CD4-positive, alpha-beta T cell (primary cell): ENCODE data around the gene PIK3C2B. TPM values are rescaled to one million over a fixed set of nuclear protein-coding genes. Genes with fewer than 3 reads are reported as not detected.

ENCODE experiments used
- ATAC-seq: fragments of 200-7000 bp; cut with Tn5 transposase; one replicate; pipeline ENCODE4 v1.10.0; 2022; ENCODE audit warnings: mild to moderate bottlenecking; ENCODE audit not compliant: poor library complexity
- CTCF ChIA-PET: fragments of 350-600 bp; sonication (Branson Sonifier 250); formaldehyde crosslinking; loops from one replicate; lab custom pipeline; 2021; ENCODE audit warnings: antibody characterized with exemption, inconsistent platforms; lab: Charles Lee
- POLR2A ChIA-PET: fragments of 350-600 bp; sonication (Branson Sonifier 250); formaldehyde crosslinking; loops from one replicate; lab custom pipeline; 2021; ENCODE audit warnings: antibody characterized with exemption, inconsistent platforms; lab: Charles Lee
- DNase-seq, 14 experiments: peaks; one replicate each; pipeline ENCODE4 v3.0.0-alpha.2; 2013 to 2020; ENCODE audit warnings: mixed read lengths in 2 of 14
- H3K27ac ChIP-seq, 2 donors: one replicate each; pipeline versions ENCODE4 v1.5.1 to v1.7.0; 2013; ENCODE audit warnings: low read length in 2 of 2, low read depth in 1 of 2, mild to moderate bottlenecking in 1 of 2
- H3K27me3 ChIP-seq, 2 experiments: 1 replicate in 1 of 2; 2 replicates in 1 of 2; pipeline versions ENCODE4 v1.6.1 to v1.7.0; 2013; ENCODE audit warnings: low read length in 2 of 2, control low read depth in 1 of 2, mild to moderate bottlenecking in 1 of 2, moderate library complexity in 1 of 2; ENCODE audit not compliant: insufficient read depth in 2 of 2, control insufficient read depth in 1 of 2
- H3K36me3 ChIP-seq: one replicate; pipeline ENCODE4 v1.6.1; 2013; ENCODE audit warnings: low read length, control low read depth; ENCODE audit not compliant: insufficient read depth
- H3K4me1 ChIP-seq: one replicate; pipeline ENCODE4 v1.6.1; 2013; ENCODE audit warnings: low read length, control low read depth; ENCODE audit not compliant: insufficient read depth
- H3K4me3 ChIP-seq: one replicate; pipeline ENCODE4 v1.5.1; 2013; ENCODE audit warnings: mild to moderate bottlenecking, low read length, moderate library complexity
- H3K9me3 ChIP-seq, 2 experiments: 1 replicate in 1 of 2; 2 replicates in 1 of 2; pipeline versions ENCODE4 v1.6.1 to v1.7.0; 2013; ENCODE audit warnings: low read length in 2 of 2, mild to moderate bottlenecking in 2 of 2, control low read depth in 1 of 2, moderate library complexity in 1 of 2; ENCODE audit not compliant: control insufficient read depth in 1 of 2, insufficient read depth in 1 of 2
- H3K27ac Mint-ChIP-seq: one replicate; pipeline ENCODE4 v1.8.0; 2020; ENCODE audit warnings: mixed read lengths
- H3K27me3 Mint-ChIP-seq: one replicate; pipeline ENCODE4 v1.8.0; 2021; ENCODE audit warnings: mixed read lengths
- H3K36me3 Mint-ChIP-seq: one replicate; pipeline ENCODE4 v1.8.0; 2021; ENCODE audit warnings: low read depth, mixed read lengths
- H3K4me1 Mint-ChIP-seq: one replicate; pipeline ENCODE4 v1.8.0; 2021; ENCODE audit warnings: low read depth, mixed read lengths
- H3K4me3 Mint-ChIP-seq: one replicate; pipeline ENCODE4 v1.8.0; 2020; ENCODE audit warnings: mild to moderate bottlenecking, mixed read lengths
- H3K9me3 Mint-ChIP-seq: one replicate; pipeline ENCODE4 v1.8.0; 2020; ENCODE audit warnings: mixed read lengths
- intact Hi-C, 2 experiments: fragments of 100-400 bp; cut with DNase I in 1 of 2; cut with micrococcal nuclease in 1 of 2; formaldehyde crosslinking; loops; one replicate each; pipeline versions ENCODE4 v1.15.1 to v1.9.0; 2023 to 2025; cut with DNase I, micrococcal nuclease
- total RNA-seq, 174 experiments: library from RNA in 2 of 174; stranded (reverse) in 2 of 174; gene quantifications; one replicate each; pipeline ENCODE4 v1.2.3 and lab custom pipeline; 2021 to 2026
- TF ChIP-seq, protein P1 (sequence below): fragments of 200-600 bp; IDR thresholded peaks from one replicate; pipeline ENCODE4 v1.8.0; 2022; ENCODE audit warnings: antibody characterized with exemption, mild to moderate bottlenecking

PIK3C2B gene
- total RNA-seq, 2 experiments from 2014 or later, result 25.5 to 27.1 TPM

DNA sequence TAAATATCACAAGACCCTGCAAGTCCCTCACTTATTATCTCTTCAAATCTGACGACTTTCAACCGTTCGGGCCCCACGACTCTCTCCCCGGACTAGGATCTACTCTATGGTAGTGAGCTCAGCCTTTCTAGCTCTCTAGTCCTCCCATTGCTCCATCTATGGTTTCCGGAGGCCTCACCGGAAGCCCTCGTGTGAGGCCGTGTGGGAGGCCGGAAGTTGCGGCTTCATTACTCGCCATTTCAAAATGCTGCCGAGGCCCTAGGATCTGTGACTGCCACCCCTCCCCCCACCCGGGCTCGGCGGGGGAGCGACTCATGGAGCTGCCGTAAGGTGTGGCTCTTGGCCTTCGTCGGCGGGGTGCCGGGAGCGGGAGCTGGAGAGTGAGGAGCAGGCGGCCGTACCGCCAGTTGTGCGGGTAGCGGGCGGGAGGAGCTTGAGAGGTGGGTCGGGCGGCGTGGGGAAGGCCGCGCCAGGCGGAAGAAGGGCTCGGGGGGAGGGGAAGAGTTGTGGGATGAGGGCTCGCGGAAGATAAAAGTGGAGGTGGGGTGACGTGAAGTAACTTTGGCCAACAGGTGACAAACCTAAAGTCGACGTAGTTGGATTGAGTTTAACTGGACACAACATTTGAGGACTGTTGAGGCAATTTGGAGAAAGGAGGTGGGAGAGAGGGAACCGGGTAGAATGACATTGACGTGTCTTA is 21.7 kb upstream of the PIK3C2B start, which contains the start of gene MDM4:
Gene MDM4, plus strand, starts transcription at position 227 of the 700 bp plus-strand sequence. CDS start 9,113 bp downstream, outside the sequence.
- TF ChIP-seq, protein P1, sequence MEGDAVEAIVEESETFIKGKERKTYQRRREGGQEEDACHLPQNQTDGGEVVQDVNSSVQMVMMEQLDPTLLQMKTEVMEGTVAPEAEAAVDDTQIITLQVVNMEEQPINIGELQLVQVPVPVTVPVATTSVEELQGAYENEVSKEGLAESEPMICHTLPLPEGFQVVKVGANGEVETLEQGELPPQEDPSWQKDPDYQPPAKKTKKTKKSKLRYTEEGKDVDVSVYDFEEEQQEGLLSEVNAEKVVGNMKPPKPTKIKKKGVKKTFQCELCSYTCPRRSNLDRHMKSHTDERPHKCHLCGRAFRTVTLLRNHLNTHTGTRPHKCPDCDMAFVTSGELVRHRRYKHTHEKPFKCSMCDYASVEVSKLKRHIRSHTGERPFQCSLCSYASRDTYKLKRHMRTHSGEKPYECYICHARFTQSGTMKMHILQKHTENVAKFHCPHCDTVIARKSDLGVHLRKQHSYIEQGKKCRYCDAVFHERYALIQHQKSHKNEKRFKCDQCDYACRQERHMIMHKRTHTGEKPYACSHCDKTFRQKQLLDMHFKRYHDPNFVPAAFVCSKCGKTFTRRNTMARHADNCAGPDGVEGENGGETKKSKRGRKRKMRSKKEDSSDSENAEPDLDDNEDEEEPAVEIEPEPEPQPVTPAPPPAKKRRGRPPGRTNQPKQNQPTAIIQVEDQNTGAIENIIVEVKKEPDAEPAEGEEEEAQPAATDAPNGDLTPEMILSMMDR, result no peak

DNA sequence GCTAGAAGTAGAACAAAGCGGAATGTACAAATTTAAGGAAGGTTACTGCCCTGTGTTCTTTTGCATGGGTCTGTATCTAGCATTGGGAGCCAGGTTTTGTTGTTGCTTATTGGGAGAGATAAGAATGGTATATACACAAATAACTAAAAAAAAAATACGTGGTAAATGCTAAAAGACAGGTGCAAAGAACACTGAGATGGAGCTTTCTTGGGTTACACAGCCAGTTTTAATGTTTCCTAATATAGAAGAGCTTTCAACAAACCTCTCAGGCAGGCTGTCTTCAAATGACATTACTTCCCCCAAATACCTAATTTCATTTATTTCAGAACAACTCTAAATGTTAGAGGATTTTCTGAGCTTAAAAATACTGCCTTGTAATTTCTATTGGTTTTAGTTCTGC is 20.2 kb upstream of the PIK3C2B start:
- TF ChIP-seq, protein P1, result no peak
- Histone ChIP-seq H3K36me3 (peaks cover 6% of the 10 kb centered on the region), H3K4me3 (no peak overlapping the region), H3K4me1 (peaks cover 78% of the 10 kb centered on the region), H3K27me3 (no peaks in the 10 kb centered on the region), H3K27ac (peak overlapping the region in 1 of 2 donors; percentile 51), H3K9me3 (no peaks in the 10 kb centered on the region)
- H3K36me3 Mint-ChIP-seq, result peaks cover 17% of the 10 kb centered on the region
- H3K4me3 Mint-ChIP-seq, result peak overlapping the region; percentile 26
- intact Hi-C loops, result no loop called here
- ATAC-seq (no peak), DNase-seq (no peak)
- POLR2A ChIA-PET, result interaction anchor here (0.6 to 5.9 kb wide), 7 partner anchors 8 to 68 kb away, joined by 3 to 262 read pairs (median 15); partner anchors contain the start of gene PIK3C2B
- H3K27ac Mint-ChIP-seq, result no peak overlapping the region
- CTCF ChIA-PET, result interaction anchor here (1.0 to 1.8 kb wide), 6 partner anchors 9 to 116 kb away, joined by 3 to 6 read pairs (median 4); no protein-coding TSS in a partner anchor
- H3K4me1 Mint-ChIP-seq, result peaks cover 52% of the 10 kb centered on the region
- no peaks in the 10 kb centered on the region for H3K9me3 Mint-ChIP-seq
- no peaks in the 10 kb centered on the region for H3K27me3 Mint-ChIP-seq

More for the DNA sequence above, 21.7 kb upstream of the PIK3C2B start, which contains the start of gene MDM4:
- ChIA-PET CTCF (interaction anchor here (0.6 to 2.5 kb wide), 8 partner anchors 10 to 85 kb away, joined by 3 to 8 read pairs (median 3); no protein-coding TSS in a partner anchor), POLR2A (interaction anchor here (0.6 to 5.9 kb wide), 24 partner anchors 10 to 1227 kb away, joined by 3 to 262 read pairs (median 4); partner anchors contain the start of gene PIK3C2B)
- intact Hi-C loops, result loop anchor here (1.0 kb wide), 2 partner anchors 9 to 10 kb away; no protein-coding TSS in a partner anchor
- Histone ChIP-seq H3K27me3 (no peaks in the 10 kb centered on the region), H3K27ac (peak within 1 kb of the TSS; percentile 98 to 99), H3K4me1 (peaks cover 88% of the 10 kb centered on the region), H3K9me3 (no peaks in the 10 kb centered on the region), H3K4me3 (peak within 1 kb of the TSS; percentile 91), H3K36me3 (peaks cover 6% of the 10 kb centered on the region)
- Mint-ChIP-seq H3K9me3 (no peaks in the 10 kb centered on the region), H3K4me3 (no peak within 1 kb of the TSS), H3K27me3 (no peaks in the 10 kb centered on the region), H3K4me1 (peaks cover 58% of the 10 kb centered on the region), H3K36me3 (peaks cover 23% of the 10 kb centered on the region), H3K27ac (no peak within 1 kb of the TSS)
- DNase-seq, result peak; percentile 83 to 98 (median 89)
- peak; percentile 72 for ATAC-seq

DNA sequence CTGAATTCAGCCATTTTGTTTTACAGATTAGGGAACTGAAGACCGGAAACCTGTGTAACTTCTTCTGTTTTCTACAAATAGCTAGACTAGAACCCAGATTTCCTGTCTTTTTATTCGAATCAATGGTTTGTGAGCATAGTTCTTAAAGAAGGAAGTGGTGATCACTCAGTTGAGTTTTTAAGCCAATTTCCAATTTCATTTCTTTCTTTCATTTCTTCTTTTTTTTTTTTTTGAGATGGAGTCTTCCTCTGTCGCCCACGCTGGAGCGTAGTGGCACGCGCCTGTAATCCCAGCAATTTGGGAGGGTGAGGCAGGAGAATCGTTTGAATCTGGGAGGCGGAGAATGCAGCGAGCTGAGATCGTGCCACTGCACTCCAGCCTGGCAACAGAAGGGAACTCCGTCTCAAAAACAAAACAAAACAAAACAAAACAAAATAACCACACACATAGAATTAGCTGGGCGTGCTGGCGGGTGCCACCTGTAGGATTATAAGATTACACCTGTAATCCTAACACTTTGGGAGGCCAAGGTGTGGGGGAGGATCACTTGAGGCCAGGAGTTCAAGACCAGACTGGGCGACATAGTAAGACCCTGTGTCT is 18.6 kb upstream of the PIK3C2B start:
- peak overlapping the region; percentile 98 for H3K27ac Mint-ChIP-seq
- intact Hi-C loops, result no loop called here
- TF ChIP-seq, protein P1, result peak; percentile 15
- no peaks in the 10 kb centered on the region for H3K27me3 Mint-ChIP-seq
- H3K4me3 Mint-ChIP-seq, result peak overlapping the region; percentile 97
- peak in 13 of 14 experiments; percentile 30 to 91 (median 58) for DNase-seq
- ChIA-PET POLR2A (interaction anchor here (0.6 to 2.0 kb wide), 18 partner anchors 8 to 805 kb away, joined by 3 to 16 read pairs (median 4); partner anchors contain the start of gene PIK3C2B), CTCF (interaction anchor here (0.5 to 1.3 kb wide), 11 partner anchors 10 to 720 kb away, joined by 3 to 7 read pairs (median 4); no protein-coding TSS in a partner anchor)
- peaks cover 49% of the 10 kb centered on the region for H3K4me1 Mint-ChIP-seq
- H3K9me3 Mint-ChIP-seq, result no peaks in the 10 kb centered on the region
- H3K27me3 ChIP-seq, result no peaks in the 10 kb centered on the region
- H3K4me1 ChIP-seq, result peaks cover 61% of the 10 kb centered on the region
- H3K27ac ChIP-seq, result peak overlapping the region; percentile 89 to 91
- no peaks in the 10 kb centered on the region for H3K9me3 ChIP-seq
- peaks cover 7% of the 10 kb centered on the region for H3K36me3 Mint-ChIP-seq
- no peaks in the 10 kb centered on the region for H3K36me3 ChIP-seq
- peak overlapping the region; percentile 55 for H3K4me3 ChIP-seq
- peak; percentile 39 for ATAC-seq
